GM19193 (cell line): ENCODE results near the gene ATP9B.

Experiments used
- POLR2A ChIP-seq: IDR thresholded peaks from 4 replicates; pipeline ENCODE4 v1.6.1; 2011; ENCODE audit not compliant: insufficient read depth, insufficient read length; ENCODE audit errors: extremely low read depth

The ATP9B gene

DNA sequence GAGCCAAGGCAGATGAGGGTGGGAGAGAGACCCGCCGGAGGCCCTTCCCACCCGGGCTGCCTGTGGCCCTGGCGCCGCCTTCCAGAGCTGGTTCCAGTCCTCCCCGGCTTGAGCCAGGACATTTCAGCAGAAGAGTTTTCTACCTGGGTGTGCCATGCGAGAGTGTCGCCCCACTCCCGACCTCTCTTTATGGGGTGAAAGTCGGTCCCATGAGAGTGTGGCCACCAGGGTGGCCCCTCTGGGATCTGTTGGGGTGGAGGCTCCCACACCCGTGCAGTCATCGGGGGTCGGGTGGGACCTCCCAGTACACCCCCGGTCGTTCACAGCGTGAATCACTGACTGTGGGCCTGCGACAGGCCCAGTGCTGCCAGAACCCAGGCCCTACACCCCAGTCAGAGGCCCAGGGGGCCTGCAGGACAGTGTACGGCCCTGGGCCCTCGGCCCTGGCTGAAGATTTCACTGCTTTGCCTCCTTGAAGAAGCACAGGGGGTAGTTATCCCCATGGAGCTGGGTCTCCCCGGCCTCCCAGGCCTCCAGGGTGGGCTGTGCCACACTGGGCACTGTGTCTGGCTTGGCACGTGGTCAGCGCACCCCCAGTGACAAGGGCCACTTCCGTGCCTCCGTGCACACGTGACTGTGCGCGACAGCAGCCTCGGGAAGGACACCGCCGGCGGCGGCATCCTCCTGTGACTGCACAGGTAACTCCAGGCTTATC is 332.5 kb downstream of the ATP9B start:
- no peak for TF ChIP-seq POLR2A

DNA sequence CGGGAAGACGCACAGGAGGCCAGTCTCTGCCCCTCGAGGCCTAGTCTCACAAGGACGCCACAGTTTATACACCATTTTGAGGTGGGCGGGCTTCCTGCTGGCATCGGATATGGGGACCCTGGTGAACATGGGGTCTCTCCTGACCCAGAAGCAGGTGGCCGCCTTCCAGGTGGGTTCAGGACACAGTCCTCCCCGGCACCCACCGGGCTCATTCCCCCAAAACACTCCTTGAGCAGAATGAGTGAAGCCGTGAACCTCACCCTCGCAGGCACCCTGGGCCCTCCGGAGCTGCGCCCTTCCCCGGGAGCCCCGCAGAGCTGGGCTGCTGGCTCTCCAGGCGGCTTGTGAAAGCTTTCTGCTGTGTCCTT is 333.0 kb downstream of the ATP9B start:
- no peak for TF ChIP-seq POLR2A

- TF ChIP-seq POLR2A = no peak
Measured at GRCh38 chr18:79402977-79403722, 334.0 kb downstream of the ATP9B start.

- TF ChIP-seq POLR2A = no peak
Measured at GRCh38 chr18:79403723-79404566, 334.8 kb downstream of the ATP9B start.

- TF ChIP-seq POLR2A = no peak
Measured at GRCh38 chr18:79404567-79404910, 335.3 kb downstream of the ATP9B start.

DNA sequence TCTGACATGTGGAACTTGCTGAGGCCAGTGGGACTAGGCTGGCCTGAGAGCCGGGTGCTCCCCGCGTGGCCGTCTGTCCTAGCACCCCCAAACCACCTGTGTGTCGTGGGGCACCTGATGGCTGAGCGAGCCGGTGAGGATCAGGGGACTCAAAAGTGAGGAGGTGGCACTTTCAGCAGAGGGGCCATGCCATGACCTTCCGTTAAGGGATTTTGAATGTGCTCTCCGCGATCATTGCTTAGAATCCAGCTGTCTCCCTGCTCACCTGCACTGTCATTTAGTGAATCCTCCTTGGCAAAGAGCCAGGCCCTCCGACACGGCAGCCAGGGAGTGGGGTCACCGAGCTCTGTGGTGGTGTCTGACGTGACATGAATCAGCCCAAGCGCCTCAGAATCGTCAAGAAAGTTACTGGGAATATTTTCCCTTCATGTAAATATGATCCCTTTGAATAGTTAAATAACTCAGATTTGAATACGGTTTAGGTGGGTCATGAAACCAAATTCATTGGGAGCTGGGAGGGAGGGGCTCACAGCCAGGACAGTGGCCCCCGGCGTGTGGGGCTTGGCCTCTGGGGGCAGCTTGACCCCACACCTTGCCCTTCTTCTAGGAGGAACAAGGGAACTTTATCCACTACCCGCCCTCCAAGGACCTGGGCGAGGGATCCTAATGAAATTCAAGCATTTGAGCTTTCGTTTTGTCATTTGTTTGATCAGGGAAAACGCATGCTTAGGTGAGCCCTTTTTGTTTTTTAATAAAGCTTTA is 336.0 kb downstream of the ATP9B start:
- peak; percentile 8 for TF ChIP-seq POLR2A

- TF ChIP-seq POLR2A = peak; percentile 58
Measured at GRCh38 chr18:79405781-79406575, 336.8 kb downstream of the ATP9B start.

DNA sequence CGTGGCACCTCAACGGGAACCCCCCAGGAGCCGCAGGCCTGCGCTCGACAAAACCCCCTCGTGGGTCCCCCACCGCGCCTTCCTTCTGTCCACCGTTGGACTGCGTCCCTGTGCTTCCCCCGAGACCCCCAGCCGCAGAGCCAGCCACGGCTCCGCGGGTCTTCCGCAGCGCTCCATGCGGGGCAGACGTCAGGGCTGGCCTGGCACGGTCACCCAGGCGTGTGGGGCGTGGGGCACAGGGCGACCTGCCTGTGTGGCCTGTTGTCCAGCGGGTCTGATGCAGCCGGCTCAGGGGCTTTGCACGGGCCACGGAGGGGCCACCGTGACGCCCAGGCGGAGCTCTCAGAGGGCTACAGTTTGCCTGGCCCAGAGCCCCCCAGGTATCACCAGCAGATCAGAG is 337.5 kb downstream of the ATP9B start:
- no peak for TF ChIP-seq POLR2A

DNA sequence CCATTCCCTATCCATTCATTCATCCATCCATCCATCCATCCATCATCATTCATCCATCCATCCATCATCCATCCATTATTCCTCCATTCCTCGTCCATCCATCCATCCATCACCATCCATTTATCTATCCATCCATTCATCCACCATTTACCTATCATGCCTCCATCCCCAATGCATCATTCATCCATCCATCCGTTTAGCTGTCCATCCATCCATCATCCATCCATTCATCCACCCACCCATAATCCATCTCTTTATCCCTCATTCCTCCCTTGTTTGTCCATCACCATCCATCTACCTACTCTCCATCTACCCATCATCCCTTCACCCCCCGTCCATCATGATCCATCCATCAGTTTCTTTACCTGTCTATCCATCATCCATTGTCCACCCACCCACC is 340.1 kb downstream of the ATP9B start:
- TF ChIP-seq POLR2A = no peak

DNA sequence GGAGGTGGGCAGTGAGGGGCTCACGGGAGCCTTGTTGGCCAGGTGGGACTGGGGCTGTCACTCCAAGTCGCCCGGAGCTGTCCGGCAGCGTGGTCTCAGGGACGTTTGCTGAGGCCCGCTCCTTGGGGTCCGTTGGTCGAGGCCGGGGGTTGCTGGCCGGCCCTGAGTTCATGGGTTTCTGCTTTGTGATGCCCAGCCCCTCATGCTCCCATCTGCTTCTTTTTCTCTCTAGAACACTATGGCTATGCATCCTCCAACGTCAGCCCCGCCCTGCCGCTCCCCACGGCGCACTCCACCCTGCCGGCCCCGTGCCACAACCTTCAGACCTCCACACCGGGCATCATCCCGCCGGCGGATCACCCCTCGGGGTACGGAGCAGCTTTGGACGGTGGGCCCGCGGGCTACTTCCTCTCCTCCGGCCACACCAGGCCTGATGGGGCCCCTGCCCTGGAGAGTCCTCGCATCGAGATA is 341.0 kb downstream of the ATP9B start:
- no peak for TF ChIP-seq POLR2A

DNA sequence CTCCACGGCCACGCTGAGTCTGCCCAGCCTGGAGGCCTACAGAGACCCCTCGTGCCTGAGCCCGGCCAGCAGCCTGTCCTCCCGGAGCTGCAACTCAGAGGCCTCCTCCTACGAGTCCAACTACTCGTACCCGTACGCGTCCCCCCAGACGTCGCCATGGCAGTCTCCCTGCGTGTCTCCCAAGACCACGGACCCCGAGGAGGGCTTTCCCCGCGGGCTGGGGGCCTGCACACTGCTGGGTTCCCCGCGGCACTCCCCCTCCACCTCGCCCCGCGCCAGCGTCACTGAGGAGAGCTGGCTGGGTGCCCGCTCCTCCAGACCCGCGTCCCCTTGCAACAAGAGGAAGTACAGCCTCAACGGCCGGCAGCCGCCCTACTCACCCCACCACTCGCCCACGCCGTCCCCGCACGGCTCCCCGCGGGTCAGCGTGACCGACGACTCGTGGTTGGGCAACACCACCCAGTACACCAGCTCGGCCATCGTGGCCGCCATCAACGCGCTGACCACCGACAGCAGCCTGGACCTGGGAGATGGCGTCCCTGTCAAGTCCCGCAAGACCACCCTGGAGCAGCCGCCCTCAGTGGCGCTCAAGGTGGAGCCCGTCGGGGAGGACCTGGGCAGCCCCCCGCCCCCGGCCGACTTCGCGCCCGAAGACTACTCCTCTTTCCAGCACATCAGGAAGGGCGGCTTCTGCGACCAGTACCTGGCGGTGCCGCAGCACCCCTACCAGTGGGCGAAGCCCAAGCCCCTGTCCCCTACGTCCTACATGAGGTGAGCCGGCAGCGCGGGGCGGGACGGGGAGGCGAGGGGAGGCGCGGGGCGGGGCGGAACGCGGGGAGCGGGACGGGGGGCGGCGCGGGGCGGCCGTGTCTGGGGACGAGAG is 341.8 kb downstream of the ATP9B start:
- no peak for TF ChIP-seq POLR2A

- TF ChIP-seq POLR2A = no peak
Measured at GRCh38 chr18:79411614-79412526, 342.7 kb downstream of the ATP9B start.
